HEK293 (cell line): ENCODE measurements around the gene CNPY4.
A peak's percentile ranks its signal among the peaks of the same experiment; 100 is the strongest.
"Not testable (repeated sequence)": the region's sequence is repeated elsewhere in the genome, so short reads cannot be mapped to it uniquely, and the experiment has no call there.

Experiments used
- CTCF ChIA-PET: fragments of 350-600 bp; formaldehyde crosslinking; extraction: SDS; loops from one replicate; lab custom pipeline; 2021; ENCODE audit warnings: antibody characterized with exemption; lab: Yijun Ruan, JAX
- POLR2A ChIA-PET: fragments of 300-600 bp; formaldehyde crosslinking; extraction: SDS; loops from one replicate; lab custom pipeline; 2020; ENCODE audit warnings: antibody characterized with exemption, inconsistent platforms; lab: Yijun Ruan, JAX
- H3K27ac ChIP-seq: fragments of 200-500 bp; sonication (Bioruptor generic); 2 replicates; pipeline ENCODE4 v1.5.1; 2014; ENCODE audit warnings: low read depth, low read length, control low read depth, inconsistent platforms; ENCODE audit errors: extremely low read depth
- H3K36me3 ChIP-seq, 2 experiments: fragments of 200-500 bp in 1 of 2; sonication (Bioruptor generic) in 1 of 2; 1 replicate in 1 of 2; 2 replicates in 1 of 2; pipeline ENCODE4 v1.5.1; 2014 to 2017; ENCODE audit warnings: inconsistent platforms in 2 of 2, low read length in 2 of 2; ENCODE audit not compliant: control insufficient read depth in 2 of 2, insufficient read depth in 1 of 2
- H3K4me1 ChIP-seq: fragments of 200-500 bp; sonication (Bioruptor generic); 2 replicates; pipeline ENCODE4 v1.5.1; 2014; ENCODE audit warnings: mild to moderate bottlenecking, low read length, inconsistent platforms; ENCODE audit not compliant: control insufficient read depth, insufficient read depth
- H3K4me3 ChIP-seq: 2 replicates; pipeline ENCODE4 v1.5.1; 2011; ENCODE audit warnings: low read depth, mild to moderate bottlenecking, control low read depth, low read length, moderate library complexity
- H3K9me3 ChIP-seq: fragments of 200-500 bp; sonication (Bioruptor generic); 2 replicates; pipeline ENCODE4 v1.5.1; 2014; ENCODE audit warnings: low read depth, low read length, inconsistent platforms; ENCODE audit not compliant: control insufficient read depth, insufficient read depth
- KLF1 ChIP-seq: fragments of 450-650 bp; formaldehyde crosslinking; IDR thresholded peaks from 2 replicates; pipeline ENCODE4 v1.5.1; 2016; ENCODE audit warnings: missing biosample characterization, missing genetic modification characterization
- KLF17 ChIP-seq: fragments of 450-650 bp; formaldehyde crosslinking; IDR thresholded peaks from 2 replicates; pipeline ENCODE4 v1.5.1; 2016; ENCODE audit warnings: missing biosample characterization, missing genetic modification characterization
- PRDM2 ChIP-seq: fragments of 450-650 bp; formaldehyde crosslinking; IDR thresholded peaks from 2 replicates; pipeline ENCODE4 v1.5.1; 2016; ENCODE audit warnings: missing biosample characterization, missing genetic modification characterization, borderline replicate concordance
- SP7 ChIP-seq: fragments of 450-650 bp; formaldehyde crosslinking; IDR thresholded peaks from 2 replicates; pipeline ENCODE4 v1.5.1; 2016; ENCODE audit warnings: missing biosample characterization, missing genetic modification characterization
- ZNF10 ChIP-seq: fragments of 450-650 bp; formaldehyde crosslinking; IDR thresholded peaks from 2 replicates; pipeline ENCODE4 v1.5.1; 2017; ENCODE audit warnings: missing biosample characterization, missing genetic modification characterization
- ZNF114 ChIP-seq: fragments of 450-650 bp; formaldehyde crosslinking; IDR thresholded peaks from 2 replicates; pipeline ENCODE4 v1.5.0; 2017; ENCODE audit warnings: missing biosample characterization, missing genetic modification characterization
- ZNF24 ChIP-seq: fragments of 450-650 bp; formaldehyde crosslinking; IDR thresholded peaks from 2 replicates; pipeline ENCODE4 v1.5.1; 2016; ENCODE audit warnings: missing biosample characterization, missing genetic modification characterization
- ZNF394 ChIP-seq: fragments of 450-650 bp; formaldehyde crosslinking; IDR thresholded peaks from 2 replicates; pipeline ENCODE4 v1.5.1; 2016; ENCODE audit warnings: missing biosample characterization, missing genetic modification characterization, mild to moderate bottlenecking, moderate library complexity, borderline replicate concordance
- ZNF423 ChIP-seq: fragments of 450-650 bp; formaldehyde crosslinking; IDR thresholded peaks from 2 replicates; pipeline ENCODE4 v1.5.1; 2016; ENCODE audit warnings: missing biosample characterization, missing genetic modification characterization
- ZNF488 ChIP-seq: fragments of 450-650 bp; formaldehyde crosslinking; IDR thresholded peaks from 2 replicates; pipeline ENCODE4 v1.5.1; 2016; ENCODE audit warnings: missing biosample characterization, missing genetic modification characterization
- ZNF670 ChIP-seq: fragments of 450-650 bp; formaldehyde crosslinking; IDR thresholded peaks from 2 replicates; pipeline ENCODE4 v1.5.1; 2016; ENCODE audit warnings: missing biosample characterization, missing genetic modification characterization, low read depth
- ZSCAN23 ChIP-seq: fragments of 450-650 bp; formaldehyde crosslinking; IDR thresholded peaks from 2 replicates; pipeline ENCODE4 v1.5.1; 2016; ENCODE audit warnings: missing biosample characterization, missing genetic modification characterization
- TF ChIP-seq, protein P1 (sequence below): fragments of 450-650 bp; formaldehyde crosslinking; IDR thresholded peaks from 2 replicates; pipeline ENCODE4 v1.5.1; 2016; ENCODE audit warnings: missing biosample characterization, missing genetic modification characterization

Gene CNPY4

DNA sequence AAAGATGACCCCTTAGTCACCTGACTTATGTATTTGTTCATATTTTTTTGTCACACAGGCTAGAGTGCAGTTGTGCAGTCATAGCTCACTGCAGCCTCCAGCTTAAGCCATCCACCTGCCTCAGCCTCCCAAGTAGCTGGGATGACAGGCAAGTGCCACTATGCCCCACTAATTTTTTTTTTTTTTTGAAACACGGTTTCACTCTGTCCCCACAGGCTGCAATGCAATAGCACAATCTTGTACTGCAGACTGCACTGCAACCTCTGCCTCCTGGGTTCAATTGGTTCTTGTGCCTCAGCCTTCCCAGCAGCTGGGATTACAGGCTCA lies 9.2 kb downstream of the CNPY4 start (continued):
- TF ChIP-seq PRDM2 (tag by site-specific recombination) (no peak), ZNF488 (tag by site-specific recombination) (no peak), ZNF394 (tag by site-specific recombination) (no peak), ZNF24 (tag by site-specific recombination) (no peak), ZNF423 (tag by site-specific recombination) (no peak), ZNF670 (tag by site-specific recombination) (no peak), ZNF10 (no peak), ZNF114 (tag by site-specific recombination) (no peak)
- TF ChIP-seq, protein P1, sequence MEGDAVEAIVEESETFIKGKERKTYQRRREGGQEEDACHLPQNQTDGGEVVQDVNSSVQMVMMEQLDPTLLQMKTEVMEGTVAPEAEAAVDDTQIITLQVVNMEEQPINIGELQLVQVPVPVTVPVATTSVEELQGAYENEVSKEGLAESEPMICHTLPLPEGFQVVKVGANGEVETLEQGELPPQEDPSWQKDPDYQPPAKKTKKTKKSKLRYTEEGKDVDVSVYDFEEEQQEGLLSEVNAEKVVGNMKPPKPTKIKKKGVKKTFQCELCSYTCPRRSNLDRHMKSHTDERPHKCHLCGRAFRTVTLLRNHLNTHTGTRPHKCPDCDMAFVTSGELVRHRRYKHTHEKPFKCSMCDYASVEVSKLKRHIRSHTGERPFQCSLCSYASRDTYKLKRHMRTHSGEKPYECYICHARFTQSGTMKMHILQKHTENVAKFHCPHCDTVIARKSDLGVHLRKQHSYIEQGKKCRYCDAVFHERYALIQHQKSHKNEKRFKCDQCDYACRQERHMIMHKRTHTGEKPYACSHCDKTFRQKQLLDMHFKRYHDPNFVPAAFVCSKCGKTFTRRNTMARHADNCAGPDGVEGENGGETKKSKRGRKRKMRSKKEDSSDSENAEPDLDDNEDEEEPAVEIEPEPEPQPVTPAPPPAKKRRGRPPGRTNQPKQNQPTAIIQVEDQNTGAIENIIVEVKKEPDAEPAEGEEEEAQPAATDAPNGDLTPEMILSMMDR (tag by site-specific recombination), result no peak

GRCh38 chr7:100130220-100130607 lies 10.8 kb downstream of the CNPY4 start:
- TF ChIP-seq KLF17 (tag by site-specific recombination), result peak; percentile 46; the same call in 1 of the 2 replicates
- TF ChIP-seq SP7, result peak; percentile 83
- TF ChIP-seq KLF1 (tag by site-specific recombination), result 0 out of 2 replicates have a peak, but pooled peaks have one; percentile 11
- TF ChIP-seq ZSCAN23 (tag by site-specific recombination), result 0 out of 2 replicates have a peak, but pooled peaks have one; percentile 20
- ChIA-PET POLR2A (interaction anchor here (0.6 to 3.7 kb wide), 6 partner anchors 12 to 136 kb away, joined by 3 to 31 read pairs (median 4); partner anchors contain the start of genes AP4M1, LAMTOR4 and MCM7), CTCF (interaction anchor here (0.6 to 8.7 kb wide), 22 partner anchors 9 to 290 kb away, joined by 3 to 119 read pairs (median 4); no protein-coding TSS in a partner anchor)
- not testable (repeated sequence) for H3K4me3 ChIP-seq, H3K9me3 ChIP-seq, H3K27ac ChIP-seq, H3K4me1 ChIP-seq, H3K36me3 ChIP-seq
